Sigmoid colon (tissue), 7 donors: Measurements from ENCODE around the gene SGK2. TPM values are rescaled to one million over a fixed set of nuclear protein-coding genes. Genes with fewer than 3 reads are reported as not detected.

ENCODE experiments used
- DNase-seq: peaks from one replicate; pipeline ENCODE4 v3.0.0-alpha.2; 2019
- H3K27ac ChIP-seq, 4 donors: fragments of 200-600 bp; sonication (generic); one replicate each; pipeline ENCODE4 v1.5.1; 2016 to 2019; ENCODE audit warnings: mild to moderate bottlenecking in 1 of 4
- H3K27me3 ChIP-seq, 3 donors: fragments of 200-600 bp; sonication (generic); one replicate each; pipeline ENCODE4 v1.5.1; 2019; ENCODE audit warnings: mild to moderate bottlenecking in 1 of 3
- H3K36me3 ChIP-seq, 4 donors: fragments of 200-600 bp; sonication (generic); one replicate each; pipeline ENCODE4 v1.5.1; 2016 to 2019
- H3K4me1 ChIP-seq, 4 donors: fragments of 200-600 bp; sonication (generic); one replicate each; pipeline ENCODE4 v1.5.1; 2017 to 2019
- H3K4me3 ChIP-seq, 4 donors: fragments of 200-600 bp; sonication (generic); one replicate each; pipeline ENCODE4 v1.5.1; 2017 to 2019; ENCODE audit warnings: mild to moderate bottlenecking in 2 of 4, moderate library complexity in 1 of 4
- H3K9me3 ChIP-seq, 4 donors: fragments of 200-600 bp in 3 of 4; sonication (generic) in 3 of 4; one replicate each; pipeline versions ENCODE4 v1.5.1 to v1.6.1; 2013 to 2019
- EP300 ChIP-seq, 4 donors: sonication (generic); formaldehyde crosslinking; IDR thresholded peaks; one replicate each; pipeline ENCODE4 v1.6.1; 2017; ENCODE audit warnings: antibody characterized with exemption in 4 of 4
- POLR2A ChIP-seq, 2 donors: fragments of 450-650 bp; IDR thresholded peaks; one replicate each; pipeline ENCODE4 v1.6.1; 2016; ENCODE audit warnings: antibody characterized with exemption in 2 of 2, mild to moderate bottlenecking in 2 of 2, moderate library complexity in 2 of 2
- POLR2AphosphoS5 ChIP-seq, 4 donors: sonication (generic); formaldehyde crosslinking; IDR thresholded peaks; one replicate each; pipeline ENCODE4 v1.6.1; 2017; ENCODE audit warnings: antibody characterized with exemption in 4 of 4
- WGBS, 2 donors: extraction: QIAGEN DNeasy Blood & Tissue Kit; methylation state at CpG; one replicate each; pipeline ENCODE4 v1.1.7; 2013; 5-methylcytosine and 5-hydroxymethylcytosine counted together
- intact Hi-C: fragments of 100-400 bp; cut with DNase I; formaldehyde crosslinking; loops from one replicate; pipeline ENCODE4 v1.15.1; 2023
- polyA plus RNA-seq, 3 donors: library from polyadenylated mRNA; stranded (reverse); fragments of 200-250 nt; gene quantifications; one replicate each; pipeline ENCODE4 v1.2.3, GENCODE V29; 2013
- total RNA-seq, 4 donors: library from RNA; depleted of rRNA; stranded (reverse); fragments of >200 nt; gene quantifications; one replicate each; pipeline ENCODE4 v1.1.0, GENCODE V29; 2016
- TF ChIP-seq, protein P1 (sequence below), 4 experiments: fragments of 450-650 bp in 3 of 4; fragments of 200-600 bp in 1 of 4; IDR thresholded peaks; one replicate each; pipeline ENCODE4 v1.5.1; 2016 to 2019; ENCODE audit warnings: antibody characterized with exemption in 4 of 4, mild to moderate bottlenecking in 3 of 4, moderate library complexity in 2 of 4
- donor health status: healthy with polysubstance abuse.
- donor health status: Bipolar disorder and iron deficiency.
- donor health status: healthy.

The SGK2 gene
- total and polyA plus RNA-seq, 7 donors, result 0.66 to 114 (median 27.3) TPM; not detected in 1

DNA sequence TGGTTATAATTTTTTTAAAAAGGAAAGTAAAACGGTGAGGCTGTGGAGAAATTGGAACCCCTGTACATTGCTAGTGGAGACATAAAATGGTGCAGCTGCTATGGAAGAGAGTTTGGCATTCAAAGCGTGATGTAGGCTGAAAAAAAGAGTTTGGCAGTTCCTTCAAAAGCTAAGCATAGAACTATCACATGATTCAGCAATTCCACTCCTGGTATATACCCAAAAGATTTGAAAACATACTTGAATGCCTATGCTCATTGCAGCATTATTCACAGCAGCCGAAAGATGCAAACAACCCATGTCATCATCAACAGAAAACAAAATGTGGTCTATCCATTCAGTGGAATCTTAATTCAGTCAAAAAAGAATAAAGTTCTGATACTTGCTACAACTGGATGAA is 4.5 kb upstream of the SGK2 start:
- H3K4me3 ChIP-seq, result no peak overlapping the region
- H3K9me3 ChIP-seq, result no peaks in the 10 kb centered on the region
- 83 to 85% methylated on average over 3 of the region's 3 CpGs for WGBS, 2 donors
- no peak for DNase-seq
- H3K27me3 ChIP-seq, result no peaks in the 10 kb centered on the region
- no peaks in the 10 kb centered on the region for H3K36me3 ChIP-seq
- no peaks in the 10 kb centered on the region for H3K4me1 ChIP-seq
- TF ChIP-seq POLR2A (IDR thresholded peaks at IDR 0.05) (no peak), EP300 (IDR thresholded peaks at IDR 0.05) (no peak), POLR2AphosphoS5 (IDR thresholded peaks at IDR 0.05) (no peak)
- TF ChIP-seq, protein P1, sequence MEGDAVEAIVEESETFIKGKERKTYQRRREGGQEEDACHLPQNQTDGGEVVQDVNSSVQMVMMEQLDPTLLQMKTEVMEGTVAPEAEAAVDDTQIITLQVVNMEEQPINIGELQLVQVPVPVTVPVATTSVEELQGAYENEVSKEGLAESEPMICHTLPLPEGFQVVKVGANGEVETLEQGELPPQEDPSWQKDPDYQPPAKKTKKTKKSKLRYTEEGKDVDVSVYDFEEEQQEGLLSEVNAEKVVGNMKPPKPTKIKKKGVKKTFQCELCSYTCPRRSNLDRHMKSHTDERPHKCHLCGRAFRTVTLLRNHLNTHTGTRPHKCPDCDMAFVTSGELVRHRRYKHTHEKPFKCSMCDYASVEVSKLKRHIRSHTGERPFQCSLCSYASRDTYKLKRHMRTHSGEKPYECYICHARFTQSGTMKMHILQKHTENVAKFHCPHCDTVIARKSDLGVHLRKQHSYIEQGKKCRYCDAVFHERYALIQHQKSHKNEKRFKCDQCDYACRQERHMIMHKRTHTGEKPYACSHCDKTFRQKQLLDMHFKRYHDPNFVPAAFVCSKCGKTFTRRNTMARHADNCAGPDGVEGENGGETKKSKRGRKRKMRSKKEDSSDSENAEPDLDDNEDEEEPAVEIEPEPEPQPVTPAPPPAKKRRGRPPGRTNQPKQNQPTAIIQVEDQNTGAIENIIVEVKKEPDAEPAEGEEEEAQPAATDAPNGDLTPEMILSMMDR (IDR thresholded peaks at IDR 0.05), result no peak
- intact Hi-C loops, result no loop called here
- H3K27ac ChIP-seq, result no peak overlapping the region

DNA sequence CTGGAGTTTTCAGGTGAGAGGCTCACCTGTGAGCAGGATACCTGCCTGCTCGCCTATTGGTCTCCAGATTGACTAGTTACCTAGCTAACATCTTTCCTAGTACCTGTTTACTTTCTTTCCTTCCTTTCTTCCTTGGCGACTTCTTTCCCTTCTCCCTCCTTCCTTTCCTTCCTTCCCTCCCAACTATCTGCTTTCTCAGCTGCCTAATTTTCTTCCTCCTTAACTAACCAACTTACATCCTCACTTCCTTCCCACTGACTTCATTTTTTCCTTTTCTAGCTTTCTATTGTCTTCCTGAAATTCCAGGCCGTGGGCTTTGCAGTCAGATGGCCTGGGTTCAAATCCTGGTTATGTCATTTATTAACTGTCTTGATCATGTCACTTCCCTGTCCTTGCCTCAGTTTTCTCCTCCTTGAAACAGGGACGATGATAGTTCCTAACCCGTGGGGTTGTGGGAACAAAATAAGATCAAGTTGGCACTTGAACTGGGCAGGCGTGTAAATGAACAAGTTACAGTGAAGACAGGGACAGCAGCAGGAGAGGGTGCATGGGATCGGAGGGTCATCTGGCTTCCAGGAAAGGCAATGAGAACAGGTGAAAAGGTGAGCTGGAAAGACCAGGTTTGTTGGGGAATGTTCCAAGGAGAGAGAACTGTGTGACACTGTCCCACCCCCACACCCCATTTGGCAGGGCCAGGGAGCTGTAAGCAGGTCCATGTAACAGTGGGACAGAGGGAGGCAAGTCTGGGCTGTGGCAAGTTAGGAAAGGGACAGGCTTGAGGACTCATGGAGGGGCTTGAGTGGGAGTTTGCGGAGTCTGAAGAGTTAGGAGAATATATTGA is 540 bp downstream of the SGK2 start:
- DNase-seq, result no peak
- no peak overlapping the region for H3K4me3 ChIP-seq
- no peaks in the 10 kb centered on the region for H3K4me1 ChIP-seq
- H3K27me3 ChIP-seq, result no peaks in the 10 kb centered on the region
- TF ChIP-seq EP300 (IDR thresholded peaks at IDR 0.05) (no peak), POLR2AphosphoS5 (IDR thresholded peaks at IDR 0.05) (no peak), POLR2A (IDR thresholded peaks at IDR 0.05) (no peak)
- TF ChIP-seq, protein P1 (IDR thresholded peaks at IDR 0.05), result no peak
- no peaks in the 10 kb centered on the region for H3K36me3 ChIP-seq
- intact Hi-C loops, result no loop called here
- no peak overlapping the region for H3K27ac ChIP-seq
- WGBS, 2 donors, result 28 to 68% methylated on average over 8 of the region's 8 CpGs
- H3K9me3 ChIP-seq, result no peaks in the 10 kb centered on the region

DNA sequence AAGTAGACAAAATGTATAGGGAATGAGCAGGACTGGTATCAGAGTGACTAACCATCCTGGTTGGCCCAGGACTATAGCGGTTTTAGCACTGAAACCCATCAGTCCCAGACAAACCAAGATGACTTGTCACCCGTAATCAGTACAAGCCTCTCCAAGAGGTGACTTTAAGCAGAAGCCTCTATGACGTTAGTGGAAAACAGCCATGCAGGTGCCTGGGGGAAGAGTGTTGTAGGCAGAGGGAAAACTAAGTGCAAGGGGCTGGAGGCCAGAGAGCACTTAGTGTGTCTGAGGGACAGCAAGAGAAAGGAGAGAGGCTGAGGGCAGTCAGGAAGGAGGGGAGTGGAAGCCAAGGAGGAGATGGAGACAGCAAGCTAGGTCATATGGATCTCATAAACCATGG is 2.1 kb downstream of the SGK2 start:
- H3K4me3 ChIP-seq, result no peak overlapping the region
- H3K27ac ChIP-seq, result no peak overlapping the region
- no peaks in the 10 kb centered on the region for H3K27me3 ChIP-seq
- no peak for DNase-seq
- no peaks in the 10 kb centered on the region for H3K4me1 ChIP-seq
- 86% methylated on average over 3 of the region's 3 CpGs for WGBS, 2 donors
- intact Hi-C loops, result no loop called here
- no peaks in the 10 kb centered on the region for H3K36me3 ChIP-seq
- H3K9me3 ChIP-seq, result no peaks in the 10 kb centered on the region
- TF ChIP-seq POLR2AphosphoS5 (IDR thresholded peaks at IDR 0.05) (no peak), EP300 (IDR thresholded peaks at IDR 0.05) (no peak), POLR2A (IDR thresholded peaks at IDR 0.05) (no peak)
- TF ChIP-seq, protein P1 (IDR thresholded peaks at IDR 0.05), result no peak

DNA sequence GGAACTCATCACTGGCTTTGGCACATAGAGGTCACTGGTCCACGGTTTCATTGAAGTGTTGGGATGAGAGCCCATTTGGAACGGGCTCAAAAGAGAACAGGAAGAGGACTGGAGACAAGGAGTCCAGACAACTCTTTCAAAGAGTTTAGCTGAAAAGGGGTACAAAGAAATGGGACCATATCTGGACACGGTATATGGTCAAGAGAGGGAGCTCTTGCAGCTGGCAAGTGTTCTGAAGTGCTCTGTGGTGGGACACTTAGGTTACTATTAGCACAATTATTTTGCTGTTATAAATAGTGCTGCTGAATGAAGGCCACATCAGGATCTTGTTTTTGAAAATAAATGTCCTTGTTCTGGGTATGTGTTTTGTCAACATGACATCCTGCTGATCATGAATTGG is 4.6 kb downstream of the SGK2 start:
- WGBS, 2 donors, result 71 to 73% methylated on average over 3 of the region's 3 CpGs
- Histone ChIP-seq H3K36me3 (no peaks in the 10 kb centered on the region), H3K27ac (no peak overlapping the region), H3K9me3 (no peaks in the 10 kb centered on the region), H3K4me1 (no peaks in the 10 kb centered on the region), H3K27me3 (no peaks in the 10 kb centered on the region), H3K4me3 (no peak overlapping the region)
- intact Hi-C loops, result no loop called here
- TF ChIP-seq EP300 (IDR thresholded peaks at IDR 0.05), result no peak
- no peak for TF ChIP-seq POLR2AphosphoS5 (IDR thresholded peaks at IDR 0.05)
- TF ChIP-seq POLR2A (IDR thresholded peaks at IDR 0.05), result no peak
- TF ChIP-seq, protein P1 (IDR thresholded peaks at IDR 0.05), result no peak
- no peak for DNase-seq
